DMS 273 treated with DMSO at 0.1 percent for 48 hours (cell line): ENCODE data around the gene SIGLEC5.
"Not testable (repeated sequence)": the region's sequence is repeated elsewhere in the genome, so short reads cannot be mapped to it uniquely, and the experiment has no call there.

Experiments used
- DNase-seq: peaks from one replicate; lab custom pipeline; 2025; lab: John Stamatoyannopoulos, UW

The SIGLEC5 gene, protein sequence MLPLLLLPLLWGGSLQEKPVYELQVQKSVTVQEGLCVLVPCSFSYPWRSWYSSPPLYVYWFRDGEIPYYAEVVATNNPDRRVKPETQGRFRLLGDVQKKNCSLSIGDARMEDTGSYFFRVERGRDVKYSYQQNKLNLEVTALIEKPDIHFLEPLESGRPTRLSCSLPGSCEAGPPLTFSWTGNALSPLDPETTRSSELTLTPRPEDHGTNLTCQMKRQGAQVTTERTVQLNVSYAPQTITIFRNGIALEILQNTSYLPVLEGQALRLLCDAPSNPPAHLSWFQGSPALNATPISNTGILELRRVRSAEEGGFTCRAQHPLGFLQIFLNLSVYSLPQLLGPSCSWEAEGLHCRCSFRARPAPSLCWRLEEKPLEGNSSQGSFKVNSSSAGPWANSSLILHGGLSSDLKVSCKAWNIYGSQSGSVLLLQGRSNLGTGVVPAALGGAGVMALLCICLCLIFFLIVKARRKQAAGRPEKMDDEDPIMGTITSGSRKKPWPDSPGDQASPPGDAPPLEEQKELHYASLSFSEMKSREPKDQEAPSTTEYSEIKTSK

DNA sequence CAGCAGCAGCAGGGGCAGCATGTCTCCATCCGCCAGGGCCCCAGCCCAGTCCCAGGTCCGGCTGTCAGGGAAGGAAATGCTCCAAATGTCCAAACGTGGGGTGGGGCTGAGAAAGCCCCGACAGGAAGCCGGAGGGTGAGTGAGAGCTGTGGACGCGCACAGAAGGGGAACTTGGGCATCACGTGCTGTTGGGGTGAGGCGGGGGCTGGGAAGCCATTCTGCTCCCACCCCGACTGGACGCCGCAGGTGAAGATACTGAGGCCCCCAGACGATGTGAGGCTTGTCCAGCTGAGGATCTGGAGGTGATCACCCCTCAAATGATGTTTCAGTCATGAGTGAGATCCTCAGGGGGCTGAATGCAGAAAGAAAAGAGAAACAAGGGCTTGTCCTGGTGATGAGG lies at the start of gene SIGLEC5:
SIGLEC5 (minus strand) TSS at position 87 of the 400 bp plus-strand sequence; CDS start at position 21, 66 bp downstream.
- not testable (repeated sequence) for DNase-seq

DNA sequence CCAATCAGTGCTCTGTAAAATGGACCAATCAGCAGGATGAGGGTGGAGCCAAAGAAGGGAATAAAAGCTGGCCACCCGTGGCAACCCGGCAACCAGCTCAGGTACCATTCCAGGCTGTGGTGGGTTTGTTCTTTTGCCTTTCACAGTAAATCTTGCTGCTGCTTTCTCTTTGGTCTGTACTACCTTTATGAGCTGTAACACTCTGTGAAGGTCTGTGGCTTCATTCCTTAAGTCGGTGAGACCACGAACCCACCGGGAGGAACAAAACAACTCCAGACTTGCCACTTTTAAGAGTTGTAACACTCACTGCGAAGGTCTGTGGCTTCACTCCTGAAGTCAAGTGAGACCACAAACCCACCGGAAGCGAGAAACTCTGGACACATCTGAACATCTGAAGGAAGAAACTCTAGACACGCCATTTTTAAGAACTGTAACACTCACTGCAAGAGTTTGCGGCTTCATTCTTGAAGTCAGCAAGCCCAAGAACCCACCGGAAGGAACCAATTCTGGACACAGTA lies 46.4 kb upstream of the SIGLEC5 start:
- no peak for DNase-seq

DNA sequence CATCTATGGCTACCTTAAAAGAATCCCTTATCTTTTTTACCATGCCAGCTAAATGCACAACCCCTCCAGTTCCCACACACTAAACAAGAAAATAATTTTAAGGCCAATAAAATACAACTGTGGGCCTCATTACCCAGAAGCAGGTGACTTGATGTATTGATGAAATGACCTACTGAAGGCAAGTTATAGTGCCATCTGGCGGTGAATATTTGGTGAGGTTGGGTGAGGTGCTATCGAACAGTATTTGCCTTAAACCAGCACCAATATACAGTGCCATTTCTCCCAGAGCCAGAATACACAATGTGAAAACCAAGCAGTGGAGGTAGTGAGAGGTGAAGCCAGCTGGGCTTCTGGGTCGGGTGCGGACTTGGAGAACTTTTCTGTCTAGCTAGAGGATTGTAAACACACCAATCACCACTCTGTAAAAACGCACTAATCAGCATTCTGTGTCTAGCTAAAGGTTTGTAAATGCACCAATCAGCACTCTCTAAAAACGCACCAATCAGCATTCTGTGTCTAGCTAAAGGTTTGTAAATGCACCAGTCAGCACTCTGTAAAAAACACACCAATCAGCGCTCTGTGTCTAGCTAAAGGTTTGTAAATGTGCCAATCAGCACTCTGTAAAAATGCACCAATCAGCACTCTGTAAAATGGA lies 45.8 kb upstream of the SIGLEC5 start:
- DNase-seq, result not testable (repeated sequence)

DNA sequence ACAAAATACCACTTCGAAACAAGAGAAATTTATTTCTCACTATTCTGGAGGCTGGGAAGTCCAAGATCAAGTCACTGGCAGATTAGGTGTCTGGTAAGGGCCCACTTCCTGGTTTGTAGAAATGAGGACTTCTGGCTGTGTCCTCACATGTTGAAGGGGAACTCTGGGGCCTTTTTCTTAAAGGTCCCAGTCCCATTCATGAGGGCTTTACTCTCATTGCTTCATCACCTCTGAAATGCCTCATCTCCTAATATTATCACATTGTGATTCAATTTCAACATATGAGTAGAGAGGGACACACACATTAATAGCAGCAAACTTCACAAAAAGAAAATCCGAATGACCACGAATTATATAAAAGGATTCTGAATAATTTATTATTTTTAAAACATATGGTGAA lies 38.0 kb upstream of the SIGLEC5 start:
- DNase-seq, result no peak

DNA sequence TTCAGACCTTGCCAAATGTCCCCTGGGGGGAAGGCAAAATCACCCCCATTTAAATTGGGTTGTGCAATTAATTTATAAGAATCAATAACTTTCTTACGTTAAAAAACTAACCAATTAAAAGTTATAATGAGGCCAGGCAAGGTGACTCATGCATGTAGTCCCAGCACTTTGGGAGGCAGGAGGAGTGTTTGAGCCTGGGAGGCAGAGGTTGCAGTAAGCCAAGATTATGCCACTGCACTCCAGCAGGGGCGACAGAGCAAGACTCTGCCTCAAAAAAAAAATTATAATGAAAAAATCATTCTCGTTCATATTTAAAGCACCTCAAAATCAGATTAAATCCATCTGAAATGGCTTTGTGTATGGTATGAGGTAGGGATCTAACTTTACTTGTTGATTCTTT lies 34.8 kb upstream of the SIGLEC5 start:
- no peak for DNase-seq

DNA sequence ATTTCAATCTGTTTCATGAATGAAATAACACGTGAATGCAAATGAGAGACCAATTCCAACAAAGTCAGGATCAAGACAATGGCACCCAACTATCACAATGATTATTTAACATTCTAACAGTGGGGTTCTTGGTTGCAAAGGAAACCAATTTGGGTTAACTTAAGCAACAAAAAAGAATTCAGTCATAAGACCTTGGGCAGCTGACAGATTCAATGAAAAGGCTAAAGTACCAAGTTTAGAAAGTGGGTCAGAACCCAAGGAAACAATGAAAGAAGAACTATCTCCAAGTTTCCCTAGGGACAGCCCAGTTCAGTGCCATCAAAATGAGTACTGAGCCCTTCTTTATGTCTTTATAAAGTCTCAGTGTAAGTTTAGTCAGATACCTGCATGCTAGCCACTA lies 33.9 kb upstream of the SIGLEC5 start:
- DNase-seq, result no peak

DNA sequence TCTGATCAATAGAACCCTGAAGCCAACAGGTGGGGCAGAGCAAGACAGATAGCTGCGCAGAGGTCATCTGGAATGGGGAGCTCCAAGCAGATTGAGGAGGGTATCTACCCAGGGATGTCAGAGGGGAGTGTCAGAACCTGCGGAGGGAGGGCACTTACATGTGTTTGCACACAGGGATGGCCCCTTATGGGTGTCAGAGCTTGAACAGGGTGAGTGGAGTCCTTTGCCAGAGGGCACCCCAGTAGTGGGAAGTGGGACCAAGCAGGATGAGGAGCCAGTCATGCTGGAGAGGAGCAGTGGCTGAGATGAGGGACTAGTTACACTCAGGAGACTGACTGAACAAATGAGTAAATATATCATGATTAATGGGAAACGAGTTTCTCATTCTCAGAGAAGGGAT lies 33.4 kb upstream of the SIGLEC5 start:
- DNase-seq, result no peak

DNA sequence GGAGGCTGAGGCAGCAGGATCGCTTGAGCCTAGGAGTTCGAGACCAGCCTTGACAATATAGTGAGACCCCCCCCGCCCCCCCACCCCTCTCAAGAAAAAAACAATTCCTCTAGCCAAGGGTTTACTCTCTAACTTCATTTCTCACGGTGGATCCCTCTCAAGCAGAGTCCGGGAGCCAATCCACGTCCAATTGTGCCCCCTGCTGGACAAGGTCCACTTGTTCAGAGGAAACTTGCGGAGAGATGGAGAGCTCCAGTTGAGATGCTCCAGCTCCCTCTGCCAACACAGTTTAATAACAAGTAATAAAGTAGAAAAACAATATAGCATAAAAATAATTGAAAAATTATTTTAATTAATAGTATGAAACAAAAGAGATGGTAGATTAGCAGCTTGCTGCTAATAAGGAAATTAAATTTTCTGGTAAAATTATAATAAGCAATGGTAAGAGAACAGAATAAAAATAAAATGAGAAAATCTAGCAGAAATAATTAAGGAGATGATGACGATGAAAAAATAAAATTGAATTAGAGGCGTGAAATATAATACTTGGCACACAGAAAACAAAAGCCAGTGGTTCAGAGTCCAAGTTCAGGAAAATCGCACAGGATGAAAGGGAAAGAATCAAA lies 30.9 kb upstream of the SIGLEC5 start:
- no peak for DNase-seq

DNA sequence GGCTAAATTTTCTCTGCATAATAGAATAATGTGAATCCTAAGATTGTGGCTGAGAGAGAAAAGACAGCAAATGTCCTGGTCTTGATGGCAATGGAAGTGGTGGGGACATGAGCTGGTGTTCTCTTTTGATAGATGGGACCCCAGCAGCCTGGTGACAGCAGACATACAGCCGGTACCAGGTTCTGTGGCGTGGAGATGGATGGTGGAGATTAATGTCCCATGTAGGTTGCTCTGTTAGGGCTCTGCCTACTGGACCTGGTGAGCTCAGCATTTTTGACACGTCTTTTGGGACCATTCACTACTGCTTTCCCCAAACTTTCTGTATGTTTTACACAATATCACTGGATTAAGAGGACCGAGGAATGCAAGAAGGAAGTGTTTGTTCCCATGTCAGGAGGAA lies 24.6 kb upstream of the SIGLEC5 start:
- no peak for DNase-seq

DNA sequence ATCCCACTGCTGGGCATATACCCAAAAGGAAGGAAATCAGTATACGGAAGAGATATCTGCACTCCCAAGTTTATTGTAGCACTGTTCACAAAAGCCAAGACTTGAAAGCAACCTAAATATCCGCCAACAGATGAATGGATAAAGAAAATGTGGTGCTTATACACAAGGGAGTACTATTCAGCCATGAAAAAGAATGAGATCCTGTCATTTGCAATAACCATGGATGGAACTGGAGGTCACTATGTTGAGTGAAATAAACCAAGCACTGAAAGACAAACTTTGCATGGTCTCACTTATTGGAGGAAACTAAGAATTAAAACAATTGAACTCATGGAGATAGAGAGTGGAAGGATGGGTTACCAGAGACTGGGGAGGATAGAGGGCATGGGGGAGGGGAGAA lies 23.0 kb upstream of the SIGLEC5 start:
- DNase-seq, result no peak

DNA sequence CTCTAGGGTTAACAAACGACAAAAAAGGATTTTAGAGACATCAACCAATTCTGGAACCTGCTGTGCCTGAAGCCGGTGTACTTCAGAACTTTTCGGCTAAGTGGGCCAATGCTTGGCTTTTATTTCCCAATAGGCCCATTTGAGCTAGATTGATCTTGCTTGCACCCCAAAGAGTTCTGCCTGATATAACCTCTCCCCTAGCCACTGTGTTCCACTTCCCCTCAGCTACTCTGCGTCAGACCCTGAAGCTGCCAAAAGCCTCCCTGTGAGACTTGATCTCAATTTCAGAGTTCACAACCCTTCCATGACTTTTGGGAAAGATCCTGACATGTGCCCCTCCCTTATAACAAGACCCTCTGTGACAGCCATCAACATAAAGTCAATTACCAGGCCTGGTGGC lies 22.1 kb upstream of the SIGLEC5 start:
- DNase-seq, result no peak

DNA sequence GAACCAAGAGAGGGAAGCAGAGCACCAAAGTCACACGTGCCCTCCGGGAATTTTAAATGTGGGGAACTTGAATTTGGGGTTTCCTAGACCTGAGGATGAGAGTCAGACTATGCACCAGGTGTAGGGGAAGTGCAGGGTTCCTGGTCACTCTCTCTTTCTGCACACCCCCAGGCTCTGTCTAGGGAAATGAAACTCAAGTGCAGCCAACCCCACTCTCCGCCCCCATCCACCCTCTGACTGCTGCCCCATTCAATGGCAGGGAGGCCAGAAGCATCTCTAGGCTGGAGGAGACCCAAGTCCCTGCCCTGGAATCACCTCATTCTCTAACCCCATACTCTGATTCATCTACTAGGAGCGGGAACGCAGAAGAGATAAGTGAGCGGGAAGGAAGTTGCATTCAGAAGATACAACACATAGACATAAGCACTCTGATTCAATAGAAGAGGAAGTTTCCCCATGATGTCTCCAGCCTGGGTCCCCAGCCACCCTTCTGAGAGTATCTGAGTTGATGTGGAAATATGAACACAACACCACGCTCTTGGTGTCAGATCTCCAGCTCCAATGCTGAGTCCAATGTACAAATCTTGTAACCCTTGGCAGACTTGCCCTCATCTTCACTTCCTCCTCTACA lies 21.1 kb upstream of the SIGLEC5 start:
- no peak for DNase-seq

DNA sequence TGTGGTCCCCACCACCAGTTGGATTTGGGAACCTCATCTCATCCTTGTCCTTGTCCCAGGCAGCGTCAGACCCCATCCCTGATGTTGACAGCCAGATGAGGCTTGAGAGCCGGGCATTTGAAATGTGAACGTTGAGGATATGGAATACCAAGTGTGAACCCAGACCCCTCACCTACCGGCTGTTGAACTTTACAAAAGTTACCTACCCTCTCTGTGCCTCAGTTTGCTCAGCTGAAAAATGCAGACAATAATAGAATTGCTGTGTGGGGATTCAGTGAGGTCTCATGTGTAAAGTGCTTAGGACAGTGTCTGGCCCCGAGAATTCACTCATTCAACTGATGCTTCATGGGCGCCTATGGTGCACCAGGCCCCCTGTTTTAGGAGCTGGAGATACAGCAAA lies 17.1 kb upstream of the SIGLEC5 start:
- no peak for DNase-seq

DNA sequence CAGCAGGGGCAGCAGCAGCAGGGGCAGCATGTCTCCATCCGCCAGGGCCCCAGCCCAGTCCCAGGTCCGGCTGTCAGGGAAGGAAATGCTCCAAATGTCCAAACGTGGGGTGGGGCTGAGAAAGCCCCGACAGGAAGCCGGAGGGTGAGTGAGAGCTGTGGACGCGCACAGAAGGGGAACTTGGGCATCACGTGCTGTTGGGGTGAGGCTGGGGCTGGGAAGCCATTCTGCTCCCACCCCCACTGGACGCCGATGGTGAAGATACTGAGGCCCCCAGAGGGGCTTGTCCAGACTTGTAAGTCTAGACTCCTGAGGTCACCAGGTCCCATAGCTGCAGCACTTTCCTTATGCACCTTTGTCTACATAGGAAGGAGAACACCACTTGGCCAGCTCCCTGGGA lies 16.5 kb upstream of the SIGLEC5 start, which contains the start of gene SIGLEC14:
SIGLEC14 (minus strand) TSS at position 96 of the 400 bp plus-strand sequence; CDS start at position 30, 66 bp downstream.
- DNase-seq, result not testable (repeated sequence)

DNA sequence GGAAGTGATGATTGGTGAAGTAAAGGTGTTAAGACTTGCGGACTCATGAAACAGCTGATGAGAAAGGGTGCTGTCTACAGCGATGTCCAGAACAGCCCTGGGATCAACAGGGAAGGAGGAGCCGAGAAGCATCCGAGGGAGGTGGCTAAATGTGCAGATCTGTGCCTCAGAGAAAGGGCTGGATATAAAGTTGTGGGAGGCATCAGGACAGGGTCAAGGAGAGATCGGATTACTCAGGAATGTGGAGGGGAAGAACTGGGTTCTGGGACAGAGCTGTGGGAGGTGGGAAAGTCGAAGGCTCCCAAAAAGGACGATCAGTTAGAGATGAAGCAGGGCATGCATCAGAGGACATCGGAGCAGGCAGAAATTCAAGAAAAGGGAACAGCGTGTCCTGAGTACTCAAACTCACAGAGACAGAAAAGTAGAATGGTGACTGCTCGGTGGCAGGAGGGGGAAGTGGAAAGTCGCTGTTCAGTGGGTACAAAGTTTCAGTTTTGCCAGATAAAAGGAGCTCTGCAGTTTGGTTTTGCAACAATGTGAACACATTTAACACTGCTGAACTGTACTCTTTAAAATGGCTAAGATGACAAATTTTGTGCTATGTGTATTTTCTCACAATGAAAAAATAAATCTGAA lies 14.6 kb upstream of the SIGLEC5 start:
- DNase-seq, result no peak

DNA sequence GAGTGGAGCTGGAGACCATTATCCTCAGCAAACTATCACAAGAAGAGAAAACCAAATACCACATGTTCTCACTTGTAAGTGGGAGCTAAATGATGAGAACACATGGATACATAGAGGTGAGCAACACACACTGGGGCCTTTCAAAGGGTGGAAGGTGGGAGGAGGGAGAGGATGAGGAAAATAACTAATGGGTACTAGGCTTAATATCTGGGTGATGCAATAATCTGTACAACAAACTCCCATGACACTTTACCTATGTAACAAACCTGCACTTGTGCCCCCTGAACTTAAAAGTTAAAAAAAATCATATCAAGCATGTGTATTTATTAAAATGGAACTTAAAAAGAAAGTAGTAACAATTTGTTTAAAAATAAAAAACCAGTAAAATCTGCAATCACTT lies 11.4 kb upstream of the SIGLEC5 start:
- DNase-seq, result no peak

DNA sequence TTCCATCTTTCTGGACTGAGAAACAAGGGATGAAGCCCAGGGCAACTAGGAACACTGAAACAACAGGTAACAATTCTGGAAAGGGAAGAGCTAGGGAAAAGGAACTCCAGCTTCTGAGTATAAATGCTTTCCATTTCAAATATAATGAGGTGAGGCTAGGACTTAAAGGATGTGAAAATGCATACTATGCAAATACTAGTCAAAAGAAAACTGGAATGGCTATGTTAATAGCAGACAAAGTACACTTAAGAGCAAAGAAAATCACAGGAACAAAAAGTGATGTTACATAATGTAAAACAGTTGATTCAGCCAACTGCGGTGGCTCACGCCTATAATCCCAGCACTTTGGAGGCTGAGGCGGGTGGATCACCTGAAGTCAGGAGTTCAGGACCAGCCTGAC lies 10.2 kb upstream of the SIGLEC5 start:
- no peak for DNase-seq

DNA sequence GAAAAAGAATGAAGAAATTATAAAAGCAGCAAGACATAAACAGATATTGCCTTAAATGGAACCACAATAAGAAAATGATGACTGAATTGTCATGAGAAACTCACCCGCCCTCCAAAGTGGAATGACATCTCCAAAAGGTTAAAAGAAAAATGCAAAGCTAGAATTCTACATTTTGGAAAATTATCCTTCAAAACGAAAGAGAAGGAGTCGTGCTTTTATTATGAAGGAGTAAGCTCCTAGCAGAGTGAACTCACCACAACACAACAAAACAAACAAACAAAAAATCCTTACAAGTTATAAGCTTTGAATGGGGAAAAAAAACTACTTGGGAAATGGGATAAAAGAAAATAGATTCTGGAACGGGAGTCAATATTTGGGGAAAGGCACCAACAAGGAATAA lies 9.7 kb upstream of the SIGLEC5 start:
- no peak for DNase-seq

DNA sequence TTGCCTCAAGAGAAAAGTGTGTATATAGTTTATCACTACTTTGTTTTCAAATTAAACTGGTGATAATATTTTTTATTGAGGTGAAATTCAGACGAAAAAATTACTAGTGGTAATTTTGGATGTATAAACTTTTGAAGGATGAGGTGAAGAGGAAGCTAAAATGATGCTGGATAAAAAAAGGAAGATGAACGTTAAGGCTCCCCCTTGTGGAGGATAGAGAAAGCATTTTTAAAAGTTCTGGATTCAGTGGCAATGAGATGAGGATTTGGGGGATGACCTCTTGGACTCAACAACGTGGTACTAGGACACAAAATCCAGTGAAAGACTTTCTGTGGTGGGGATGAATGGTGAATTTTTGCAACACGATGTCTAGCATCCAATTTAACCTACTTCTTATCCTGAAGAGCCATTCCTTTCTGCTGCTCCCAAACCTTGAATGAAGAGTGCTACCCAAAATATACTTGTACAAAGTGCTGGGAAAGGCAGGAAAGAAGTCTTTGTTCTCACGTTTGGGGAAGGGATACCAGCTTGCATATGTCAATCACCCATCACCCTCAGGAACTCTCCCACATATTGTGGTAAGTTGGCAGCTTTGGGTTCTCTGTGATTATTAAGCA lies 7.3 kb upstream of the SIGLEC5 start:
- no peak for DNase-seq

DNA sequence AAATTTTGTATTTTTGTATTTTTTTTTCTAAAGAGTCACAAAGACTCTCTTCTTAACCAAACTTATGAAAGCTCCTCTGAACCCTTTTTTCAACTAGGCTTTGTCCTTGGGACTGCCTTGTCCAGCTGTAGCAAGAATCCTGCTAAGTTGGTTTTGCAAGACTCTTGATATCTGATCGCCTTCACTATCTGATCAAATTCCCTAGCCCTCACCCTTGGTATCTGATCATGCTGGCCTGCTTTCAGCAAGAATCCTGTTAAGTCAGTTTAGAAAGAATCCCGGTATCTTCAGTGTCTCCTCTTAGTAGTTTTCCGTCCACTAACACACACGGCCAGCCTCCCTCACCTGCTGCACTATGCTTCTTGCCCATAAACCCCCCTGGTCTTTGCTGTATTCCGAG lies 1.9 kb upstream of the SIGLEC5 start:
- no peak for DNase-seq
